Measurements from ENCODE around the gene PLEKHA4. TPM values are rescaled to one million over a fixed set of nuclear protein-coding genes. Genes with fewer than 3 reads are reported as not detected.

The PLEKHA4 gene
- polyA plus RNA-seq, 6 donors from 2014 or later: 4.4 to 15.3 (median 8.7) TPM

DNA sequence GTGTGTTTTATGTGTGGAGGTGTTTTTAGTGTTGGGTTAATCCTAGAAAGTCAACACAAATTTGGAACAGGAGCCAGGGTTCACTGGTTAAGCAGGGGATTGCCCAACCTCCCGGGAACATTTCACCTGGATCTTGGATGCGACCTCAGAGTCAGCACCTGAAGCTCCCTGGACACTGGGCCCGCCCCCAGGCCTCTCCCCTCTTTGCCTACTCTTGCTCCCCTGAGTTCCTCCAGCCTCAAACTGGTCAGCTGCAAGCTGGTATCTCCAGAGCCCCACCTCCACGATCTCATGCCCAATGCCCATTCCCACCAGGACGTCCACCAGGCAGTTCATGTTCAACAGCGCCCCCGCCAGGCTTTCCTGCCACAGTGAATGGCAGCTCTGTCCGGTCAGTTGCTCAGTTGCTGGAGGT is 41.8 kb downstream of the PLEKHA4 start:
- no peaks in the 10 kb centered on the region for H3K4me1 Mint-ChIP-seq
- peak overlapping the region in 1 of 6 donors; percentile 30 for H3K27ac Mint-ChIP-seq
- H3K27me3 Mint-ChIP-seq: peaks cover 0 to 5% (median 0%) of the 10 kb centered on the region in 3 donors
- no peak for DNase-seq
- H3K4me3 Mint-ChIP-seq: no peak overlapping the region
- H3K9me3 Mint-ChIP-seq: no peaks in the 10 kb centered on the region
- H3K36me3 Mint-ChIP-seq: no peaks in the 10 kb centered on the region
- no peak for ATAC-seq (ENCODE audit: low read depth in 2 of 2)

DNA sequence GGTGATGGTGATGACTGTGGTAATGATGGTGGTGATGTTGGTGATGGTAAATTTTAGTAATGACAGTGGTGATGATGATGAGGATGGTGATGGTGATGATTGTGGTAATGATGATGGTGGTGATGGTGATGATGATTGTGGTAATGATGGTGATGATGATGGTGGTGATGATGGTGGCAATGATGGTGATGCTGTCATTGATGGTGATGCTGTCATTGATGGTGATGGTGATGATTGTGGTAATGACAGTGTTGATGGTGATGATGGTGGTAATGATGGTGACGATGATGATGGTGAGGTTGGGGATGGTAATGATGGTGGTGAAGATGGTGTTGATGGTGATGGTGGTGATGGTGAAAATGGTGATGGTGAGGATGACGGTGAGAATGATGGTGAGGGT is 45.9 kb downstream of the PLEKHA4 start:
- no peak for DNase-seq
- no peak for ATAC-seq (ENCODE audit: low read depth in 2 of 2)
- Mint-ChIP-seq H3K4me3 (no peak overlapping the region), H3K9me3 (no peaks in the 10 kb centered on the region), H3K4me1 (peaks cover 0 to 3% (median 0%) of the 10 kb centered on the region in 3 donors), H3K27me3 (no peaks in the 10 kb centered on the region), H3K27ac (no peak overlapping the region), H3K36me3 (no peaks in the 10 kb centered on the region)

DNA sequence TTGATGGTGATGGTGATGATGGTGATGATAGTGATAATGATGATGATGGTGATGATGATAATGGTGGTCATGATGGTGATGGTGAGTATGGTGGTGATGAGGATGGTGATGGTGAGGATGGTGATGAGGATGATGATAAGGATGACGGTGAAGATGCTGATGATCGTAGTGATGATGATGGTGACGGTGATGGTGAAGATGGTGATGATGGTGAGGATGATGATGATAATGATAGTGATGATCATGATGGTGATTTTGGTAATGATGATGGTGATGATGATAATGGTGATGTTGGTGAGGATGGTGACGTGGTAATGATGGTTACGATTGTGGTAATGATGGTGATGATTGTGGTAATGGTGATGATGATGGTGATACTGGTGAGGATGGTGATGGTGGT is 46.8 kb downstream of the PLEKHA4 start:
- H3K9me3 Mint-ChIP-seq: no peaks in the 10 kb centered on the region
- H3K4me3 Mint-ChIP-seq: no peak overlapping the region
- H3K4me1 Mint-ChIP-seq: peaks cover 0 to 4% (median 0%) of the 10 kb centered on the region in 3 donors
- no peaks in the 10 kb centered on the region for H3K36me3 Mint-ChIP-seq
- ATAC-seq (ENCODE audit: low read depth in 2 of 2) (no peak), DNase-seq (no peak)
- no peak overlapping the region for H3K27ac Mint-ChIP-seq
- H3K27me3 Mint-ChIP-seq: no peaks in the 10 kb centered on the region

DNA sequence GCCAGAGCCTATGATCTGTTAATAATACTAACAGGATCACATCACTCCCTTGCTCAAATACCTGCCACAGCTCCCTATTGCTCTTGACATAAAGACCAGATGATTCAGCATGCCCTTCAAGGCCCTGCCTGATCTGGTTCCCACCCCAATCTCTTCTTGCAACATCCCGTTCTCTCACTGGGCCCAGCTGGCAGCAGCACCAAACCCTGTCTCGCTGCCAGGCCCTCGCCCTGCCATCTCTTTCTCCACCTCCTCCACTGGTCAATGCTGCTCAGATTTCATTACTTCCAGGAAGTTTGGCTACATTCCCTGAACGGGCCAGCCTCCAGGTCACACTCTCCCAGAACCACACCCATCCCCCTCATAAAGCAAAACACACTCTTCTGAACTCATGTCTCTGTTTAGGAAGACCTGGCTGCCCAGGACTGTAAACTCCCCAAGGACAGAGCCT is 49.0 kb downstream of the PLEKHA4 start:
- H3K36me3 Mint-ChIP-seq: no peaks in the 10 kb centered on the region
- no peak for ATAC-seq (ENCODE audit: low read depth in 2 of 2)
- DNase-seq: no peak
- peak overlapping the region in 1 of 6 donors; percentile 71 for H3K27ac Mint-ChIP-seq
- H3K9me3 Mint-ChIP-seq: no peaks in the 10 kb centered on the region
- H3K27me3 Mint-ChIP-seq: no peaks in the 10 kb centered on the region
- H3K4me1 Mint-ChIP-seq: peaks cover 0 to 22% (median 5%) of the 10 kb centered on the region in 3 donors
- H3K4me3 Mint-ChIP-seq: peak overlapping the region in 1 of 8 donors; percentile 64

DNA sequence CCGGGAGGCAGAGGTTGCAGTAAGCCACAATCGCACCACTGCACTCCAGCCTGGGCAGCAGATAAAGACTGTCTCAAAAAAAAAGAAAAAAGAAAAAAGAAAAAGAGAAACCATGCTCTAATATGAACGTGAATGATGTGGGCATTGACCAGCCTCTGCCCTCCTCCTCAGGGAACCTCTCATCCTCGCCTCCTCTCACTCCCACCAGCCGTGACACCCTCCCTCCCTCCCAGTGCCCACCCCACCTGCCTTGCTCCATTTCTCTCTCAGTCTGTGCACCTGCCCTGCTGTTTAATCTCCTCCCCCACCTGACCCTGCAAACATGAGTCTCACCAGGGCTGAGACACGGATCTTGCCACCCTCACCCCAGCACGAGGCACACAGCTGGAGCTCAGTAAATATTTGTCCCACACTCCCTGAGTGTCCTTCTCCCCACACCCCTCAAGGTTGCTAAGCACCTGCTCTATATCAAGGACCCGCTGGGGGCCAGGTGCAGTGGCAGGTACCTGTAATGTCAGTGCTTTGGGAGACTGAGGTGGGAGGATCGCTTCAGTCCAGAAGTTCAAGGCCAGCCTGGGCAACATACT is 50.1 kb downstream of the PLEKHA4 start:
- DNase-seq (no peak), ATAC-seq (ENCODE audit: low read depth in 2 of 2) (no peak)
- H3K27ac Mint-ChIP-seq: peak overlapping the region in 1 of 6 donors; percentile 8
- no peaks in the 10 kb centered on the region for H3K36me3 Mint-ChIP-seq
- peaks cover 0 to 24% (median 5%) of the 10 kb centered on the region in 3 donors for H3K4me1 Mint-ChIP-seq
- H3K4me3 Mint-ChIP-seq: peak overlapping the region in 1 of 8 donors; percentile 22
- no peaks in the 10 kb centered on the region for H3K9me3 Mint-ChIP-seq
- no peaks in the 10 kb centered on the region for H3K27me3 Mint-ChIP-seq

DNA sequence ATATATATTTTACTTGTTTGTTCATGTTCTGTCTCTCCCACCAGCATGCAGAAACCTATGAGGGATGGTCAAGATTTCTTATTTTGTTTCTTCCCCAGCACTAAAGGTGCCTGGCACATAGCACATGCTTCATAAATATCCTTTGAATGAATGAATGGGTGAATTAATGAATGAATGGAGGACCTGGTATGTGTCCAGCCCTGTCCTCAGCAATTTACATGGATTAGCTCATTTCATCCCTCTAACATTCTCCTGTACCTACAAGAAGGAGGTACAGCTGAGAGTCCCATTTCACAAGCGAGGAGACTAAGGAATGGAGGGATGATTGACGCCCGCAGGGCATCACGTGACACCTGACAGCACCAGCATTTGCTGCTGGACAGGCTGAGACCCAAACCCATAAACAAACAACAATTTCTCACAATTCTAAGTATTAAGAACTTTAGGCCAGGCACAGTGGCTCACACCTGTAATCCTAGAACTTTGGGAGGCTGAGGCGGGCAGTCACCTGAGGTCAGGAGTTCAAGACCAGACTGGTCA is 50.8 kb downstream of the PLEKHA4 start:
- Mint-ChIP-seq H3K27ac (peak overlapping the region in 1 of 6 donors; percentile 3), H3K27me3 (no peaks in the 10 kb centered on the region), H3K9me3 (no peaks in the 10 kb centered on the region), H3K36me3 (no peaks in the 10 kb centered on the region), H3K4me3 (no peak overlapping the region), H3K4me1 (peaks cover 3 to 29% (median 10%) of the 10 kb centered on the region in 3 donors)
- DNase-seq (no peak), ATAC-seq (ENCODE audit: low read depth in 2 of 2) (no peak)

DNA sequence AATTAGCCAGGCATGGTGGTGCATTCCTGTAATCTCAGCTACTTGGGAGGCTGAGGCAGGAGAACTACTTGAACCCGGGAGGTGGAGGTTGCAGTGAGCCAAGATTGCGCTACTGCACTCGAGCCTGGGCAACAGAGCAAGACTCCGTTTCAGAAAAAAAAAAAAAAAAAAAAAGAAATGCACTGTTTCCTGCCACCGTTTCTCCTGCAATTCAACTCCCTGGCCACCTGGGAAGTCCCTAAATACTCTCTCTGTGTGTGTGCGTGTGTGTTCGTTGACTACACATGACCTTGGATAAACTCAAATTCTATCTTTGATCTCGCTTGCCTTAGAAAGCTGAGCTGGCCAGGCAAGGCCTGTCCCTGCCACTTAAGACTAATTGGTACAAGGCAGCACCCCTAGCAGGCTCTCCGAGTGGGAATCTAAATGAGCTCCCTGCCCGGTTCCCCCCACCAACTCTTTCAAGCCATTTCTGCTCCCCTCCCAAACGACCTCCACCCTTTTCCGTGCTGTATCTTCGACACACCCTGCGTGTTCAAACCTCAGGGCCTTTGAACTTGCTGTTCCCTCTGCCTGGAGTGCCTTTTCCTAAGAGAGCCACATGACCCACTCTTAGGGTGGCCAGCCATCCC is 52.4 kb downstream of the PLEKHA4 start:
- Mint-ChIP-seq H3K36me3 (no peaks in the 10 kb centered on the region), H3K4me3 (peak overlapping the region in 1 of 8 donors; percentile 61), H3K27ac (peak overlapping the region in 5 of 6 donors; percentile 9 to 83 (median 44)), H3K4me1 (peaks cover 14 to 37% (median 17%) of the 10 kb centered on the region in 3 donors), H3K27me3 (no peaks in the 10 kb centered on the region), H3K9me3 (no peaks in the 10 kb centered on the region)
- DNase-seq (no peak), ATAC-seq (ENCODE audit: low read depth in 2 of 2) (peak; percentile 22 to 32)

DNA sequence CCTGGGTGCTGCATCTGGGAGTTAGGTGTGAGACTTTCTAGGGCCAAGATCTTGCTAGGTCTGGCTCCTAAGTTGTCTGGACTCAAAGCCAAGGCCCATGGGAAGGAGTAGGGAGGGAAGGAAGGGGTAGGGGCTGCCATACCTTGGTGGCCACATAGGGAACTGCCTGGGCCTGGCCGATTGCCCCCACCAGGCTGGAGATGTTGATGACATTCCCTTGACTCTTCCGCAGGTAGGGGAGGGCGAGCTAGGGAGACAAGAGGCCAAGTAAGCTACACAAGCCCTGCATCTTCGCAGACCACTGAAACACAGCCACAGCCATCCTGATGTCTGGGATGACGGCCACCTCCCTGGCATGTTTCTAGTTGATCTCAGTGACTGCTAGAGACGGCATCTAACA is 53.5 kb downstream of the PLEKHA4 start:
- peak overlapping the region in 2 of 6 donors; percentile 38 to 49 for H3K27ac Mint-ChIP-seq
- H3K9me3 Mint-ChIP-seq: no peaks in the 10 kb centered on the region
- peaks cover 25 to 43% (median 27%) of the 10 kb centered on the region in 3 donors for H3K4me1 Mint-ChIP-seq
- DNase-seq (no peak), ATAC-seq (ENCODE audit: low read depth in 2 of 2) (no peak)
- no peaks in the 10 kb centered on the region for H3K36me3 Mint-ChIP-seq
- H3K27me3 Mint-ChIP-seq: no peaks in the 10 kb centered on the region
- H3K4me3 Mint-ChIP-seq: no peak overlapping the region

DNA sequence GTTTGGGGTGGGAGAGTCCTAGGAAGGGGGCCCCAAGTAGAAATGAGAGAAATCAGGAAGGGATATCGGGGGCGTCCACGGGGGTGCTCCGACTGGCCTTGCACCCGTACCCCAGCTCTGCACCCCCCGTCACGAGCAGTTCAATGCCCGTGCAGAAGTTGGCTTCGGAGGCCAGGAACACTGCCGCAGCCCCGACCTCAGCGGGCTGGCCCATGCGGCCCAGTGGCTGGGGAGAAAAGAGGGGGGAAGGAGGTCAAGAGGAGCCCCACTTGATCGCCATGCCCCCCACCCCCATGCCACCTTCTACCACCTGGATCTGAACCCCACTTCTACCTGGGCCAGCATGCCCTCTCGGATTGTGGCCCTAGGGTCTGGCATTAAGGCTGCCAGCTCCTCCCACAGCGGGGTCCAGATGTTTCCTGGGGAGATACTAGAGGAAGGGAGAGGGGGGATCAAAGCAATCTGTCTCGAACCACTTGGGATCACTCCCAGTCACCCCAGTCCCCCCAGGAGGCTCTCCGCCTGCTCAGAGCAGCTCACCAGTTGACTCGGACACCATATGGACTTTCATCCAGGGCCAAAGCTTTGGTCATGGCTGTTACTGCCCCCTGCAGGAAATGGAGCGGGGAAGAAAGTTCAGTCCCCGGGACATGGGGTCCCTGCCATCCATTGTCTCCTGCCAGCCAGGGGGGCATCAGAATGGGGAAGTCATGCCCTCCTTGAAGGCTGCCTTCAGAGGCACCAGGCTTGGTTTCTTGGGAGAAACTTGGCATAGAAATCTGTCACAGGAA is 55.1 kb downstream of the PLEKHA4 start:
- H3K36me3 Mint-ChIP-seq: no peaks in the 10 kb centered on the region
- ATAC-seq (ENCODE audit: low read depth in 2 of 2) (no peak), DNase-seq (no peak)
- peak overlapping the region in 7 of 8 donors; percentile 9 to 96 (median 82) for H3K4me3 Mint-ChIP-seq
- no peaks in the 10 kb centered on the region for H3K27me3 Mint-ChIP-seq
- H3K27ac Mint-ChIP-seq: peak overlapping the region in 1 of 6 donors; percentile 84
- peaks cover 32 to 51% (median 35%) of the 10 kb centered on the region in 3 donors for H3K4me1 Mint-ChIP-seq
- H3K9me3 Mint-ChIP-seq: no peaks in the 10 kb centered on the region

DNA sequence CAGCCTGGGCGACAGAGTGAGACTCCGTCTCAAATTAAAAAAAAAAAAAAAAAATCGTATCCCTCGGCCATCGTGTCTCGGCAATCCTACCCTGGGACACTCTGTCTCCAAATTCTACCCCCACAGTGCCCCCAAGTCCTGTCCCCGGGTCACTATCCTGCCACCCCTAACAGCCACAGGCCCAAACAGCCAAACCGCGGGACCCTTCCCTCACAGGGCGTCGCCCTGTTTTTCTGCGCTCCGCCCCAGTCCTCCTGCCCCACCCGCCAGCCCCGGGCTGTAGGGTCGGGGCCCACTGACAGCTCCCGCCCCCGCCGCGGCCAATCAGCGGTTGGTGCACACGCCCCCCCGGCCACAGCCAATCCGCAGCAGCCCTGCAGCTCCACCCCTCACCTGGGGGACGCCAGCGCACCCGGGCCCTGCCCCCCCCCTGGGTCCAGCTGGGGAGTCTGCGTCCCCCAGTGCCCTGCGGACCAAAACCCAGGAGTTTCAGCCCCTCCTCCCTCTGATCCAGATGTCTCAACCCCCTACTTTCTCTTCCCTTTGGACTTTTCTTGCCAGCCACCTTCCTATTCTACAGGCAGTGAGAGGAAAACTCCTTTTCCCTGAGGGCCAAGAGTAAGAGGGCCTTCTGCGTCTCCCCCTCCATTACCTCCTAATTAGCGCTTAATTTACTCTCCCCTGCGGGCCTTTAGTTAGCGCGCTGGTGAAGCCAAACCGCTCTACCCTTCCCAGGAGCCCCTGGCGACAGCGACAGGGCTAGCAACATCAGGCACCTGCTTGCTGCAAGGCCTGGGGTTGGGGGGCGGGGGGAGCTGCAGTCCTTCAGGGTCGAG is 56.1 kb downstream of the PLEKHA4 start:
- peaks cover 37 to 53% (median 42%) of the 10 kb centered on the region in 3 donors for H3K4me1 Mint-ChIP-seq
- H3K4me3 Mint-ChIP-seq: peak overlapping the region; percentile 82 to 96 (median 88)
- peak; percentile 64 for DNase-seq
- H3K27me3 Mint-ChIP-seq: no peaks in the 10 kb centered on the region
- peak; percentile 64 to 67 for ATAC-seq (ENCODE audit: low read depth in 2 of 2)
- H3K36me3 Mint-ChIP-seq: no peaks in the 10 kb centered on the region
- H3K27ac Mint-ChIP-seq: peak overlapping the region in 5 of 6 donors; percentile 53 to 91 (median 84)
- H3K9me3 Mint-ChIP-seq: no peaks in the 10 kb centered on the region

DNA sequence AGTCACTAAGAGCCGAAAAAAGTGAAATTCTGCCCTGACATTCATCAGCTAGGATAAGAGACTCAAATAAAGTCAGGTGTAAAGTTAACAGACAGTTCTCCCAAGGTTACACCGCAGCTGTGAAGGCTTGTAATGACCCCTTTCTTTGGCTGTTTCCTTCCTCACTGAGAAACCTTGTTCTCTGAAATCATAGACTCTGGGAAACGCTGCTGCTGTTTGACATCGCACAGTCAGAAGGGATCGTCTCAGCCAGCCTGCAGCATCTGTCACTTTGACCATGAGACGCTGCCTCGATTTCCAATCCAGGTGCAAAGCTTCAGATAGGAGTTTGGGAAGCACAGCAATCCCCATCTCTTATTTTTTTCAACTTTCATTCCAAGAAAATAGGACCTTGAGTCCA is 58.3 kb downstream of the PLEKHA4 start:
- Mint-ChIP-seq H3K27ac (peak overlapping the region; percentile 16 to 95 (median 86)), H3K36me3 (no peaks in the 10 kb centered on the region), H3K4me1 (peaks cover 41 to 48% (median 41%) of the 10 kb centered on the region in 3 donors), H3K9me3 (no peaks in the 10 kb centered on the region), H3K4me3 (peak overlapping the region; percentile 82 to 96 (median 92)), H3K27me3 (no peaks in the 10 kb centered on the region)
- no peak for DNase-seq
- ATAC-seq (ENCODE audit: low read depth in 2 of 2): no peak

DNA sequence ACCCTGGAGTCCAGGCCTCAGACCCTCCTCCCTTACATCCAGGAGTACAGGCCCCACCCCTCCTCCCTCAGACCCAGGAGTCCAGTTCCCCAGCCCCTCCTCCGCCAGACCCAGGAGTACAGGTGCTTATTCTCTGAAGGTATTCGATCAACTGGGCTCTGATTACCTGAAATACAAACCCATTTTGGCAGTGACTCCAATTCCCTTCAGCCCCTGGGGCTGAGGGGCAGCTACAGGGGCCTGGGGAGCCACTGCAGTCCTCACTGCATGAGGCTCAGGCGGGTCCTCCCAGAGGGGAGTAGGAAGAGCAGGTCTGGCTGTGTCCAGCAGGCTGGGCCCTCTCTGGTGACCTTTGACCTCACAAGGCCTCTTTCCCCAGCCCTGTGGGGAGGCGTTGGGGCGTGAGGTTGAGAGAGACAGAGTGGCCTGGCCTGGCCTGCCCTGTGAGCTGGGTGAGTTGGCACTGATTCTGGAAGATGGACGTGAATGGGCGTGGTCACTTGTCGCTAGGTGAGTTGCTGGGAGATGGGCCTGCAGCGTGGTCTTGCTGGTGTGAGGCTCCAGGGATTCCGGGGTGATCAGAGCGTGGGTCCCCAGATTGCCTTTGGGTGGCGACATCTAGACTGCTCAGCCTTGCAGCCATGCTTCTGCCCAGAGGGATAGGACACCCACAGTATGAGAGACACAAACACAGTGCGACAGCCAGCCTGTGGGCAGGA is 60.7 kb downstream of the PLEKHA4 start:
- Mint-ChIP-seq H3K36me3 (no peaks in the 10 kb centered on the region), H3K4me1 (peaks cover 30 to 45% (median 37%) of the 10 kb centered on the region in 3 donors), H3K27ac (peak overlapping the region in 2 of 6 donors; percentile 2 to 79), H3K9me3 (no peaks in the 10 kb centered on the region), H3K27me3 (no peaks in the 10 kb centered on the region), H3K4me3 (peak overlapping the region in 1 of 8 donors; percentile 85)
- DNase-seq: no peak
- no peak for ATAC-seq (ENCODE audit: low read depth in 2 of 2)
